GM20000 (cell line): Measurements from ENCODE around the gene SCAMP4.
"Not testable (repeated sequence)": the region's sequence is repeated elsewhere in the genome, so short reads cannot be mapped to it uniquely, and the experiment has no call there.

Source experiments
- DNase-seq: peaks from one replicate; pipeline ENCODE4 v3.0.0; 2012; ENCODE audit warnings: low spot score
- CTCF ChIP-seq: IDR thresholded peaks from 2 replicates; pipeline ENCODE4 v1.5.1; 2012; ENCODE audit warnings: mild to moderate bottlenecking, control low read depth; ENCODE audit errors: extremely low read depth, missing control alignments

The SCAMP4 gene

DNA sequence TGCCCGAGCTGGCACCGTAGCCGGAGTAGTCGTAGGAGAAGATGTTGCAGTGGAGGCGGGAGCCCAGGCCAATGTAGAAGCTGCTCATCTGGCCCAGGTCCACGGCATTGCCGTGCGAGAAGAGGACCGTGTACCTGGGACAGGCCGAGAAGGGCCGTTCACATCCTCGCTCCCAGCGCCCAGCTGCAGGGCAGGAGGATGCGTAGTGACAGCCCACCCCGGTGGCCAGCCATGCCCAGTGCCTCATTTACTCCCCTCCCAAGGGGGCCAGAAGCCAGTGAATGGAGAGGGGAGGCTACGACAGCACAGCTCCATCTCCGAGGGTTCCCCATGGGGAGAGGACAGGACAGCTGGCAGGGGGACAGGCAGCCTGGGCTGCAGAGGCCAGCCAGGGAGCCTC is 25.2 kb upstream of the SCAMP4 start:
- DNase-seq: not testable (repeated sequence)

GRCh38 chr19:1880611-1881392 is 24.4 kb upstream of the SCAMP4 start:
- no peak for TF ChIP-seq CTCF

GRCh38 chr19:1881393-1882088 is 23.7 kb upstream of the SCAMP4 start:
- DNase-seq: not testable (repeated sequence)

More at GRCh38 chr19:1880611-1881392, 24.4 kb upstream of the SCAMP4 start:
- no peak for DNase-seq

DNA sequence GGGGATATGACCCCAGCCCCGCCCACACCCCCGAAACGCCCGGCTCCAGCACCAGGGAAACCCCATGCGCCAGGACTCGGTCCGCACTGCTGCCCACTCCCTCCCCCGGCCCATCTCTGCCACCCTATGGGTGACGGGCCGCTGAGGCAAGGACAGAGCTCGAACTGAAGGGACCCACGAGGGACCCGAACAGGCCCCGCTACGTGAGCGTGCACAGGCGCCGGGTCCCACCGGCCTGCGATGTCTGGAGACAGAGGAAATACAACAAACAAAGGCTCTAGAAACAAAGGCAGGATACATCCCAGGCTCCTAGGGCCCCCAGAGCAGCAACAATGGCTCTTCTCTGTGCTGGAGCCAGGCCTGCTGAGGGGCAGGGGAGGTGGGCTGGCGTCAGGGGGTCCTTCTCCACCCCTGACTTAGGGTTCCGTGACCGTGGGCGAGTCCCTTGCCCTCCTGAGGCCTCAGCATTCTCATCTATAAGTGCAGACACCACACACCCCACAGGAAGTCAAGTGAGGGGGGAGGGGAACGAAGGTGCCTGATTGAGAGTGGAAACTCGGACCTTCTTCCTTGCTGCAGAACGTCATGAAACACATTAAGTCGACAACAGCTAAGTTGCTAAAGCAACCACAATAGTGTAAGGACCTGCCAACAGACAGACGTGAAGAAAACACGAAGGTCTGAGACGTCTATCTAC is 23.0 kb upstream of the SCAMP4 start:
- no peak for DNase-seq
- no peak for TF ChIP-seq CTCF

- no peak for TF ChIP-seq CTCF
- no peak for DNase-seq
These were observed 22.2 kb upstream of the SCAMP4 start for GRCh38 chr19:1882786-1883692.

- DNase-seq: no peak
- TF ChIP-seq CTCF: no peak
These were observed 21.4 kb upstream of the SCAMP4 start for GRCh38 chr19:1883784-1884183.

DNA sequence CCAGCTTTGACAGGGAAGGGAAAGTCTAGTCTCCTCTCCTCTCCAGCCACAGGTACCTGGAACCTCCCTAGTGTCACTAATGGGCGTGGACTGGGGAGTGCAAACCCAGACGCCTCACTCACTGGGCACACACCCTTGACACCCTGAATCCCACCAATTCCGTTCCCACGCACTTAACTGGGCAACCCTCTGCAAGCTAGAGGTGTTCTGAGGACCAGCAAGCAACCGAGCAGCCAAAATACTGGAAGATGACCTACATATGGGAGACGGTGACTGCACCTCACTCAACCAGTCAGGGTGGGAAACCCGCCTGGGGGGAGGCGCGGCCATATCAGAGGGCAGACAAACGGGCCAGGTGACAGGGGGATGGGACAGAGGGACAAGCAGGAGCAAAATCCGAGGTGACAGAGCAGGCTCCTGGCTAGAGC is 20.9 kb upstream of the SCAMP4 start:
- no peak for TF ChIP-seq CTCF
- no peak for DNase-seq
